ENCODE measurements around the gene PAQR7.
A peak's percentile ranks its signal among the peaks of the same experiment; 100 is the strongest.
"Not testable (repeated sequence)": the region's sequence is repeated elsewhere in the genome, so short reads cannot be mapped to it uniquely, and the experiment has no call there.

PAQR7 gene

GRCh38 chr1:25844536-25845337 is 30.8 kb downstream of the PAQR7 start:
- TF ChIP-seq ZFX (IDR thresholded peaks at IDR 0.05) = no peak
- TF ChIP-seq CTCF (conservative IDR thresholded peaks at IDR 0.05) = no peak
- no peak overlapping the region for H3K27ac ChIP-seq

- no peak for TF ChIP-seq CTCF (conservative IDR thresholded peaks at IDR 0.05)
- TF ChIP-seq ZFX (IDR thresholded peaks at IDR 0.05) = no peak
- H3K27ac ChIP-seq = no peak overlapping the region
Measured at GRCh38 chr1:25843483-25843882, 32.0 kb downstream of the PAQR7 start.

GRCh38 chr1:25839808-25840207 is 35.7 kb downstream of the PAQR7 start:
- H3K27ac ChIP-seq = not testable (repeated sequence)

- H3K27ac ChIP-seq = no peak overlapping the region
- TF ChIP-seq ZFX (IDR thresholded peaks at IDR 0.05) (no peak), CTCF (conservative IDR thresholded peaks at IDR 0.05) (peak; percentile 63)
Measured at GRCh38 chr1:25837262-25837875, 38.1 kb downstream of the PAQR7 start.

- TF ChIP-seq CTCF (conservative IDR thresholded peaks at IDR 0.05) (no peak), ZFX (IDR thresholded peaks at IDR 0.05) (no peak)
- H3K27ac ChIP-seq = no peak overlapping the region
Measured at GRCh38 chr1:25836695-25837094, 38.8 kb downstream of the PAQR7 start.

GRCh38 chr1:25834894-25835293 is 40.6 kb downstream of the PAQR7 start:
- TF ChIP-seq ZFX (IDR thresholded peaks at IDR 0.05) = no peak
- no peak for TF ChIP-seq CTCF (conservative IDR thresholded peaks at IDR 0.05)
- H3K27ac ChIP-seq = no peak overlapping the region

GRCh38 chr1:25833158-25833557 is 42.4 kb downstream of the PAQR7 start:
- H3K27ac ChIP-seq = no peak overlapping the region
- TF ChIP-seq ZFX (IDR thresholded peaks at IDR 0.05) = no peak
- no peak for TF ChIP-seq CTCF (conservative IDR thresholded peaks at IDR 0.05)
